Common myeloid progenitor, CD34-positive (primary cell): ENCODE results near the gene ADAD1.

Source experiments
- CTCF ChIA-PET: fragments of 350-600 bp; sonication (Branson Sonifier 250); formaldehyde crosslinking; loops from one replicate; lab custom pipeline; 2021; ENCODE audit warnings: antibody characterized with exemption; lab: Charles Lee
- POLR2A ChIA-PET: fragments of 350-600 bp; sonication (Branson Sonifier 250); formaldehyde crosslinking; loops from one replicate; lab custom pipeline; 2021; ENCODE audit warnings: antibody characterized with exemption; lab: Charles Lee
- DNase-seq, 3 donors: peaks; one replicate each; pipeline versions ENCODE4 v3.0.0 to v3.0.0-alpha.2; 2013
- H3K27ac ChIP-seq, 2 experiments: 1 replicate in 1 of 2; 2 replicates in 1 of 2; pipeline ENCODE4 v1.7.0; 2013; ENCODE audit warnings: inconsistent platforms in 2 of 2, low read length in 2 of 2, mild to moderate bottlenecking in 2 of 2, low read depth in 1 of 2, moderate library complexity in 1 of 2; ENCODE audit not compliant: severe bottlenecking in 2 of 2, insufficient read depth in 1 of 2, poor library complexity in 1 of 2
- H3K27me3 ChIP-seq, 5 experiments: replicated peaks in 2 of 5; 1 replicate in 3 of 5; 2 replicates in 2 of 5; pipeline versions ENCODE4 v1.6.1 to v1.7.0; 2013; ENCODE audit warnings: low read length in 4 of 5, mild to moderate bottlenecking in 2 of 5, moderate library complexity in 2 of 5, inconsistent platforms in 1 of 5; ENCODE audit not compliant: insufficient read depth in 5 of 5, control insufficient read depth in 4 of 5
- H3K36me3 ChIP-seq, 4 experiments: 1 replicate in 2 of 4; 2 replicates in 2 of 4; pipeline versions ENCODE4 v1.6.1 to v1.7.0; 2013; ENCODE audit warnings: low read length in 3 of 4, control low read depth in 1 of 4, mild to moderate bottlenecking in 1 of 4; ENCODE audit not compliant: control insufficient read depth in 4 of 4, insufficient read depth in 4 of 4
- H3K4me1 ChIP-seq, 4 experiments: 1 replicate in 3 of 4; 2 replicates in 1 of 4; pipeline versions ENCODE4 v1.6.1 to v1.7.1; 2013; ENCODE audit warnings: low read length in 3 of 4, mild to moderate bottlenecking in 3 of 4, control low read depth in 1 of 4, inconsistent platforms in 1 of 4, moderate library complexity in 1 of 4; ENCODE audit not compliant: control insufficient read depth in 4 of 4, insufficient read depth in 4 of 4; ENCODE audit errors: control extremely low read depth in 1 of 4
- H3K4me3 ChIP-seq, 7 experiments: 1 replicate in 4 of 7; 2 replicates in 3 of 7; pipeline versions ENCODE4 v1.5.1 to v1.7.0; 2013; ENCODE audit warnings: mild to moderate bottlenecking in 7 of 7, low read length in 6 of 7, moderate library complexity in 6 of 7, inconsistent platforms in 2 of 7, low read depth in 2 of 7, control low read depth in 1 of 7; ENCODE audit not compliant: insufficient read depth in 4 of 7, control insufficient read depth in 1 of 7; ENCODE audit errors: extremely low read depth in 1 of 7
- H3K9me3 ChIP-seq, 5 experiments: 1 replicate in 4 of 5; 2 replicates in 1 of 5; pipeline versions ENCODE4 v1.6.1 to v1.7.1; 2013; ENCODE audit warnings: low read length in 4 of 5, mild to moderate bottlenecking in 2 of 5, inconsistent platforms in 1 of 5, low read depth in 1 of 5, moderate library complexity in 1 of 5; ENCODE audit not compliant: control insufficient read depth in 4 of 5, insufficient read depth in 2 of 5; ENCODE audit errors: control extremely low read depth in 1 of 5
- WGBS: methylation state at CpG from one replicate; pipeline ENCODE4 v1.1.5; 2013; ENCODE audit not compliant: insufficient coverage; 5-methylcytosine and 5-hydroxymethylcytosine counted together

ADAD1 gene

GRCh38 chr4:122384245-122384644, 5.4 kb downstream of the ADAD1 start:
- H3K9me3 ChIP-seq = peaks cover 0 to 3% (median 0%) of the 10 kb centered on the region in 5 experiments
- ChIA-PET CTCF (no interaction called here), POLR2A (no interaction called here)
- H3K4me3 ChIP-seq = no peak overlapping the region
- no peaks in the 10 kb centered on the region for H3K36me3 ChIP-seq
- 100% methylated on average over 1 of the region's 2 CpGs for WGBS
- no peaks in the 10 kb centered on the region for H3K27me3 ChIP-seq
- DNase-seq = no peak
- no peaks in the 10 kb centered on the region for H3K4me1 ChIP-seq
- H3K27ac ChIP-seq = no peak overlapping the region

DNA sequence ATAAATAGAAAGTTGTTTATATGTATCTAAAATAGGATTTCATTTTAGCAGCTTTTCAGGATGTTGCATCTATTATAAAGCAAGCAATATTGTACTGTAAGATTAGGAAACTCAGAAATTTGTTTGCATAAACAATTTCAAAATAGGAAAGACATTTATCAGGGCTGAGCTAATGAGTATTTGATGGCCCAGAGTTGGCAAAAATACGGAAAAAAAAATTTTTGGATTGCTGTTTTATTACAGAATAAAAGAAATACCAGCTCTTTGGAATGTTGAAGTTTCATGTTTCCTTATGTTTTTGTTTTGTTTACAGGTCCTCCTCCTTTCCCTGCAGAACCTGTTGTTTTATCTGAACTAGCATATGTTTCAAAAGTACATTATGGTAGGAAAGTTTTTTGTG, 14.5 kb downstream of the ADAD1 start:
- DNase-seq = no peak
- Histone ChIP-seq H3K4me1 (no peaks in the 10 kb centered on the region), H3K4me3 (no peak overlapping the region), H3K9me3 (no peaks in the 10 kb centered on the region), H3K36me3 (no peaks in the 10 kb centered on the region), H3K27ac (no peak overlapping the region), H3K27me3 (no peaks in the 10 kb centered on the region)
- POLR2A ChIA-PET = no interaction called here
- WGBS = no CpG with 5 or more reads among the region's 1 CpG
- CTCF ChIA-PET = interaction anchor here (1.6 kb wide), 1 partner anchor 11 kb away, joined by 3 read pairs; no protein-coding TSS in a partner anchor

GRCh38 chr4:122403861-122404260, 25.1 kb downstream of the ADAD1 start:
- ChIA-PET CTCF (interaction anchor here (1.4 kb wide), 1 partner anchor 10 kb away, joined by 3 read pairs; no protein-coding TSS in a partner anchor), POLR2A (no interaction called here)
- peaks cover 0 to 3% (median 0%) of the 10 kb centered on the region in 5 experiments for H3K27me3 ChIP-seq
- H3K9me3 ChIP-seq = peaks cover 0 to 3% (median 0%) of the 10 kb centered on the region in 5 experiments
- DNase-seq = no peak
- no peak overlapping the region for H3K27ac ChIP-seq
- no peaks in the 10 kb centered on the region for H3K36me3 ChIP-seq
- no peaks in the 10 kb centered on the region for H3K4me1 ChIP-seq
- 50% methylated on average over 3 of the region's 3 CpGs for WGBS
- no peak overlapping the region for H3K4me3 ChIP-seq

DNA sequence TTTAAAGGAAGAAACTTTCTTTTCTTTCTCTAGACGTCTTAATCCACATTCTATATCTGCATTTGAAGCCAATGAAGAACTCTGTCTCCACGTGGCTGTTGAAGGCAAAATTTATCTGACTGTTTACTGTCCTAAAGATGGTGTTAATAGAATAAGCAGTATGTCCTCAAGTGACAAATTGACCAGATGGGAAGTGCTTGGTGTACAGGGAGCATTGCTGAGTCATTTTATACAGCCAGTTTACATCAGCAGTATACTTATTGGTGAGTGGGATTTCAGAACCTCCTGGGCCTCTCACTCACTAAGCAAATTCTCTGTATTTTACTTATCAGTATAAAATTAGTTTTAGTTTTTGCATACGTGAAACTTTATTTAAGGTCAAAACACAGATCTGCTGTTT, 33.7 kb downstream of the ADAD1 start:
- CTCF ChIA-PET = no interaction called here
- H3K4me1 ChIP-seq = no peaks in the 10 kb centered on the region
- no peaks in the 10 kb centered on the region for H3K36me3 ChIP-seq
- WGBS = 58% methylated on average over 2 of the region's 3 CpGs
- no peak overlapping the region for H3K4me3 ChIP-seq
- H3K27me3 ChIP-seq = no peaks in the 10 kb centered on the region
- no peaks in the 10 kb centered on the region for H3K9me3 ChIP-seq
- DNase-seq = peak in 2 of 3 donors; percentile 17 to 26
- POLR2A ChIA-PET = interaction anchor here (0.8 kb wide), 1 partner anchor 10 kb away, joined by 3 read pairs; no protein-coding TSS in a partner anchor
- H3K27ac ChIP-seq = no peak overlapping the region

- H3K36me3 ChIP-seq = no peaks in the 10 kb centered on the region
- H3K4me3 ChIP-seq = no peak overlapping the region
- H3K9me3 ChIP-seq = peaks cover 0 to 6% (median 0%) of the 10 kb centered on the region in 5 experiments
- ChIA-PET POLR2A (no interaction called here), CTCF (no interaction called here)
- H3K27ac ChIP-seq = no peak overlapping the region
- no peaks in the 10 kb centered on the region for H3K4me1 ChIP-seq
- no peak for DNase-seq
- H3K27me3 ChIP-seq = no peaks in the 10 kb centered on the region
These were observed 44.4 kb downstream of the ADAD1 start for GRCh38 chr4:122423246-122423645.

DNA sequence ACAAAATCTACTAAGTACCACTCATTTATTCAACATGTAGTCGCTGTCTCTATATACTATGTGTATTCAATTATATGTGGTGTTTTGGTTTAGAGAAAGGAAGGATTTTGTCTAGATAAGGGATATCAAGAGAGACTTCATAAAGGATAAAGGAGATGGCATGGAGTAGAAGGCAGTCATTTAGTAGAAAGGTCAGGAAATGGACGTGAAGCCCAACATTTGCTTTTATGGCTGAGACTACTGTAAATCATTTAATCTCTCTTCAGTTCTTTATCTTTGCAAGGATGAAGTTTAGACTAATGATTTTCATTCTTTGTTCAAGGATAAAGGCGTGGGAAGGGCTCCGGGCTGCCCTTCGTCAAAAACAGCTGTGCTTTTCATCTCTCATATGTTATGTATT, 52.5 kb downstream of the ADAD1 start:
- WGBS = no CpG with 5 or more reads among the region's 5 CpGs
- CTCF ChIA-PET = no interaction called here
- no peaks in the 10 kb centered on the region for H3K36me3 ChIP-seq

DNA sequence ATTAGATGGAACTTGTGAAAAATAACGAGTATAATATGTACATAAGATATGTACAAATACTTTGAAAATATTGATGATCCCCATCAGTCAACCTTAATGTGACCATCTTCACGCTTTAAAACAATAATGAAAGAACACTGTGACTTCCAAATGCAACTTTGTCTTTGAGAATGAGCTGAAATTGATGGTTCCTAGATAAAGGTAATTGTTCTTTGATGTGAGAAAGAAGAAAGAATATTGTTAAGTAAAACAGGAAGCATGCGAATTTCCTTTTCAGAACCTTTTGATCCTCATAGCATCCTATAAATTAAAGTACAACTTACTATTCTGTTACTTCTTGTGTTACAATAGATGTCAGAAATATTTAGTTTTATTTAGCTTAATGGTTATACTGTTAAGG, 55.5 kb downstream of the ADAD1 start:
- WGBS = no CpG with 5 or more reads among the region's 3 CpGs
- ChIA-PET POLR2A (no interaction called here), CTCF (no interaction called here)

More for the DNA sequence above, 52.5 kb downstream of the ADAD1 start:
- no peak overlapping the region for H3K27ac ChIP-seq
- no peak for DNase-seq
- no peak overlapping the region for H3K4me3 ChIP-seq
- peaks cover 0 to 2% (median 0%) of the 10 kb centered on the region in 5 experiments for H3K27me3 ChIP-seq
- POLR2A ChIA-PET = no interaction called here
- H3K9me3 ChIP-seq = no peaks in the 10 kb centered on the region
- H3K4me1 ChIP-seq = no peaks in the 10 kb centered on the region

More for the DNA sequence above, 55.5 kb downstream of the ADAD1 start:
- no peak overlapping the region for H3K4me3 ChIP-seq
- peaks cover 0 to 2% (median 0%) of the 10 kb centered on the region in 5 experiments for H3K27me3 ChIP-seq
- H3K27ac ChIP-seq = no peak overlapping the region
- no peaks in the 10 kb centered on the region for H3K36me3 ChIP-seq
- H3K9me3 ChIP-seq = no peaks in the 10 kb centered on the region
- no peak for DNase-seq
- H3K4me1 ChIP-seq = no peaks in the 10 kb centered on the region
